GM19240 (cell line): ENCODE measurements around the gene SAMD8.
A peak's percentile ranks its signal among the peaks of the same experiment; 100 is the strongest.

Experiments used
- DNase-seq: peaks from one replicate; pipeline ENCODE4 v3.0.0; 2011; ENCODE audit warnings: low spot score; ENCODE audit not compliant: insufficient read length

SAMD8 gene

GRCh38 chr10:75084834-75085384 lies 26.5 kb upstream of the SAMD8 start:
- no peak for DNase-seq

GRCh38 chr10:75086278-75086934 lies 25.1 kb upstream of the SAMD8 start:
- DNase-seq: no peak

- no peak for DNase-seq
These were observed 22.8 kb upstream of the SAMD8 start for GRCh38 chr10:75088640-75089039.

- DNase-seq: no peak
These were observed 21.8 kb upstream of the SAMD8 start for GRCh38 chr10:75089634-75090033.

- no peak for DNase-seq
These were observed 20.3 kb upstream of the SAMD8 start for GRCh38 chr10:75091146-75091545.

- DNase-seq: no peak
These were observed 17.0 kb upstream of the SAMD8 start for GRCh38 chr10:75094465-75094864.

- no peak for DNase-seq
These were observed 15.8 kb upstream of the SAMD8 start for GRCh38 chr10:75095631-75096030.

GRCh38 chr10:75096749-75097148 lies 14.7 kb upstream of the SAMD8 start:
- DNase-seq: no peak

- DNase-seq: no peak
These were observed 13.7 kb upstream of the SAMD8 start for GRCh38 chr10:75097666-75098285.

GRCh38 chr10:75098902-75099673 lies 12.4 kb upstream of the SAMD8 start:
- DNase-seq: no peak

GRCh38 chr10:75099952-75100763 lies 11.3 kb upstream of the SAMD8 start:
- DNase-seq: peak; percentile 89

- DNase-seq: no peak
These were observed 10.6 kb upstream of the SAMD8 start for GRCh38 chr10:75100764-75101291.

- no peak for DNase-seq
These were observed 9.8 kb upstream of the SAMD8 start for GRCh38 chr10:75101416-75102251.

GRCh38 chr10:75102830-75103673 lies 8.4 kb upstream of the SAMD8 start:
- no peak for DNase-seq

GRCh38 chr10:75103881-75104686 lies 7.4 kb upstream of the SAMD8 start:
- DNase-seq: no peak

GRCh38 chr10:75104842-75105241 lies 6.6 kb upstream of the SAMD8 start:
- no peak for DNase-seq

GRCh38 chr10:75105576-75106197 lies 5.8 kb upstream of the SAMD8 start:
- no peak for DNase-seq

- DNase-seq: no peak
These were observed 5.2 kb upstream of the SAMD8 start for GRCh38 chr10:75106242-75106641.
